Right lobe of liver (tissue), 6 donors: Measurements from ENCODE around the gene PNPLA4. TPM values are rescaled to one million over a fixed set of nuclear protein-coding genes. Genes with fewer than 3 reads are reported as not detected.
A peak's percentile ranks its signal among the peaks of the same experiment; 100 is the strongest.

Source experiments
- ATAC-seq, 4 donors: fragments of 200-7000 bp; cut with Tn5 transposase; one replicate each; pipeline ENCODE4 v1.9.1; 2020; ENCODE audit warnings: mild to moderate bottlenecking in 4 of 4, moderate library complexity in 4 of 4
- DNase-seq, 3 donors: peaks; one replicate each; pipeline ENCODE4 v3.0.0-alpha.2; 2020
- H3K27ac ChIP-seq, 3 donors: fragments of 200-600 bp; one replicate each; pipeline ENCODE4 v1.8.0; 2022
- H3K27me3 ChIP-seq, 2 donors: fragments of 200-600 bp; one replicate each; pipeline ENCODE4 v1.8.0; 2022
- H3K36me3 ChIP-seq, 4 donors: fragments of 200-600 bp; sonication (generic) in 1 of 4; one replicate each; pipeline versions ENCODE4 v1.5.1 to v1.8.0; 2017 to 2022; ENCODE audit warnings: control low read depth in 1 of 4
- H3K4me1 ChIP-seq, 4 donors: fragments of 200-600 bp; sonication (generic) in 1 of 4; one replicate each; pipeline versions ENCODE4 v1.5.1 to v1.8.0; 2017 to 2022; ENCODE audit warnings: control low read depth in 1 of 4
- H3K4me3 ChIP-seq, 3 donors: fragments of 200-600 bp; one replicate each; pipeline ENCODE4 v1.8.0; 2022
- H3K9me3 ChIP-seq, 4 donors: fragments of 200-600 bp; sonication (generic) in 1 of 4; one replicate each; pipeline versions ENCODE4 v1.5.1 to v1.8.0; 2017 to 2022; ENCODE audit warnings: control low read depth in 1 of 4
- POLR2A ChIP-seq: fragments of 450-650 bp; IDR thresholded peaks from one replicate; pipeline ENCODE4 v1.6.1; 2017; ENCODE audit warnings: antibody characterized with exemption, mild to moderate bottlenecking
- WGBS: methylation state at CpG from one replicate; pipeline ENCODE4 v1.1.6; 2018; ENCODE audit warnings: low coverage, low lambda C conversion rate; ENCODE audit not compliant: insufficient coverage; ENCODE audit errors: missing lambda C conversion rate; 5-methylcytosine and 5-hydroxymethylcytosine counted together
- intact Hi-C, 2 donors: fragments of 100-400 bp; cut with DNase I; formaldehyde crosslinking; loops; one replicate each; pipeline versions ENCODE4 v1.11.2 to v1.14.1; 2022
- total RNA-seq, 6 experiments: library from RNA; depleted of rRNA in 2 of 6; stranded (reverse); fragments of >200 nt in 2 of 6; fragmentation: NEBNext Ultra II Directional in 3 of 6; extraction: Animal tissue kit (Norgen Biotek cat#: 25700) in 3 of 6; gene quantifications; one replicate each; pipeline versions ENCODE4 v1.1.0 to v1.2.4, GENCODE V29; 2016 to 2023
- TF ChIP-seq, protein P1 (sequence below), 4 donors: fragments of 200-600 bp in 3 of 4; fragments of 450-650 bp in 1 of 4; IDR thresholded peaks; one replicate each; pipeline versions ENCODE4 v1.5.1 to v1.8.0; 2016 to 2022; ENCODE audit warnings: antibody characterized with exemption in 4 of 4, mild to moderate bottlenecking in 2 of 4
- donor health status: DM: no; HTN: yes; CAD: no.
- donor health status: DM: no; HTN: no; CAD: no.
- donor health status: DM: no; HTN: no; CAD: no.
- donor health status: DM: no; HTN: yes; CAD: no.
- donor health status: DM: no; HTN: yes; CAD: no.

PNPLA4 gene
- total RNA-seq, 6 experiments from 2014 or later = 14.4 to 48.7 (median 26.2) TPM

DNA sequence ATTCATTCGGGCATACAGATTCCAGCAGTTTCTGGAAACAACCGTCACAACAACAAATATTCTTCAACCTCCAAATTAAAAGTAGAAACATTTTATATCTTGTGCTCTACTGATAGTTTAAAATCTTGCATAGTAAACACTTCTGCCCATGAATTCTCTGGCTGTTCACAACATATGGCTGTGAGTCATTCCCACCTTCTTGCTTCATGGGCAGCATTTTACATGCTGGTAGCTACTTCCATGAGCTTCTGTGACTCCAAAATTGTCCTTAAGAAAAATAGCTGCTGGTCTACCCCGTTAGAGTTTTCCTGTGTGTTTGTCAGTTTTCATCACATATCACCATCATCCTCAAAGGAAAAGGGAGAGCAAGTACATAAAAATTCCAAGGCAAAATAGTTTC, 22.7 kb downstream of the PNPLA4 start:
- WGBS = 80% methylated on average over 3 of the region's 3 CpGs
- DNase-seq = no peak
- TF ChIP-seq, protein P1, sequence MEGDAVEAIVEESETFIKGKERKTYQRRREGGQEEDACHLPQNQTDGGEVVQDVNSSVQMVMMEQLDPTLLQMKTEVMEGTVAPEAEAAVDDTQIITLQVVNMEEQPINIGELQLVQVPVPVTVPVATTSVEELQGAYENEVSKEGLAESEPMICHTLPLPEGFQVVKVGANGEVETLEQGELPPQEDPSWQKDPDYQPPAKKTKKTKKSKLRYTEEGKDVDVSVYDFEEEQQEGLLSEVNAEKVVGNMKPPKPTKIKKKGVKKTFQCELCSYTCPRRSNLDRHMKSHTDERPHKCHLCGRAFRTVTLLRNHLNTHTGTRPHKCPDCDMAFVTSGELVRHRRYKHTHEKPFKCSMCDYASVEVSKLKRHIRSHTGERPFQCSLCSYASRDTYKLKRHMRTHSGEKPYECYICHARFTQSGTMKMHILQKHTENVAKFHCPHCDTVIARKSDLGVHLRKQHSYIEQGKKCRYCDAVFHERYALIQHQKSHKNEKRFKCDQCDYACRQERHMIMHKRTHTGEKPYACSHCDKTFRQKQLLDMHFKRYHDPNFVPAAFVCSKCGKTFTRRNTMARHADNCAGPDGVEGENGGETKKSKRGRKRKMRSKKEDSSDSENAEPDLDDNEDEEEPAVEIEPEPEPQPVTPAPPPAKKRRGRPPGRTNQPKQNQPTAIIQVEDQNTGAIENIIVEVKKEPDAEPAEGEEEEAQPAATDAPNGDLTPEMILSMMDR (IDR thresholded peaks at IDR 0.05) = no peak
- TF ChIP-seq POLR2A = no peak
- ATAC-seq = no peak
- Histone ChIP-seq H3K27me3 (no peaks in the 10 kb centered on the region), H3K27ac (no peak overlapping the region), H3K4me1 (no peaks in the 10 kb centered on the region), H3K4me3 (no peak overlapping the region), H3K9me3 (no peaks in the 10 kb centered on the region), H3K36me3 (peaks cover 0 to 26% (median 7%) of the 10 kb centered on the region in 4 donors)
- intact Hi-C loops = no loop called here

DNA sequence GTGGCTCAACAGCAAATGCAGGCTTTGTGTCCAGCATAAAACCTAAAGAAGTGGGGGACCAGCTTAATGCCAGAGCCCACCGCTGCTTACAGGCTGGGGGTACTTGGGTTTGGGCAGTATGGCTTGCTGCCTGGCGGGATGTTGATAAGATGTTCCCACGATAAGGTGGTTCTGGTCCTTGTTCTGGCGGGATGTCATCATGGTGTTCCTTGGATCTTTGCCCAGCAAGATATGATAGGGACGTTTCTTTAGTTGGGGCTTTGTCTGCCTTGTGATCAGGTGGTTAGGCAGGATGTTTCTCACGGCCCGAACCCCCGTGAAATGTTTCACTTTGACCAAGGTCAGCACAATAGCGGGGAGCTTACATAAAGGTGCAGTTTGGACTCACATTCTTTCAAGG, 35.3 kb downstream of the PNPLA4 start:
- Histone ChIP-seq H3K27me3 (no peaks in the 10 kb centered on the region), H3K4me3 (no peak overlapping the region), H3K4me1 (no peaks in the 10 kb centered on the region), H3K9me3 (no peaks in the 10 kb centered on the region), H3K36me3 (no peaks in the 10 kb centered on the region), H3K27ac (no peak overlapping the region)
- WGBS = 31% methylated on average over 8 of the region's 9 CpGs
- no peak for TF ChIP-seq POLR2A
- TF ChIP-seq, protein P1 (IDR thresholded peaks at IDR 0.05) = no peak
- peak in 3 of 4 donors; percentile 17 to 46 (median 45) for ATAC-seq
- peak in 1 of 3 donors; percentile 35 for DNase-seq
- intact Hi-C loops = no loop called here

DNA sequence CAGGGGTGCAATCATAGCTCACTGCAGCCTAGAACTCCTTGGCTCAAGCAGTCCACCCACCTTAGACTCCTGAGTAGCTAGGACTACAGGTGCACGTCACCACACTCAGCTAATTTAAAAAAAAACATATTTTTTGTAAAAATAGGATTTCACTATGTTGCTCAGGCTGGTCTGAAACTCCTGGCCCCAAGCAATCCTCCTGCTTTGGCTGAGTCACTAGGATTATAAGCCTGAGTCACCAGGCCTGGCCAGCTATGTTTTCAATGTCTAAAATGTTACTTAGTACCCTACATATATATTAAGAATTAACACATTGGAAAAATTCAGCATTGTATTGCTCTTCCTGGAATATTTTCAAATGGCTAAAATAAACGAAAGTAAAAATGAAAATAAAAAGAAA, 37.5 kb downstream of the PNPLA4 start:
- Histone ChIP-seq H3K9me3 (no peaks in the 10 kb centered on the region), H3K36me3 (no peaks in the 10 kb centered on the region), H3K4me3 (no peak overlapping the region), H3K4me1 (no peaks in the 10 kb centered on the region), H3K27ac (no peak overlapping the region), H3K27me3 (no peaks in the 10 kb centered on the region)
- DNase-seq = no peak
- TF ChIP-seq POLR2A = no peak
- TF ChIP-seq, protein P1 (IDR thresholded peaks at IDR 0.05) = no peak
- no peak for ATAC-seq
- intact Hi-C loops = no loop called here
- 60% methylated on average over 2 of the region's 2 CpGs for WGBS

DNA sequence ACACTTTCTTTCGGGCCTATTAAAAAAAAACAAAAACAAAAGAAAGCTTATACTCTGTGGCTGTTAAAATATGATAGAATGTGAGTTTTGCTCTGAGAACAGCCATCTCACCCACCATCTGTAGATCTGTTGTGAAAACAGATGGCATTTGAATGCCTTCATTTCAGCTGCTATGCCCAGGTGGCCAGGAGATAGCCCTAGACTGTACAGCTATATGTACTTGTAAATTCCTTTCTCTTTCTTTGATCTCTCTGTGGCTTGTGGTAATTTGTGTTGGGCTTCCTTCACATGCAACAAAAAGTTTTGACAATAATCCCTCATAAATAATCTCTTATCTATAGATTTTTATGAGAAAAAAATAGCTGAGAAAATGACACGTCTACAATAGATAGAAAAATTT, 38.1 kb downstream of the PNPLA4 start:
- WGBS = 72% methylated on average over 2 of the region's 2 CpGs
- DNase-seq (no peak), ATAC-seq (no peak)
- no peaks in the 10 kb centered on the region for H3K36me3 ChIP-seq
- no peaks in the 10 kb centered on the region for H3K9me3 ChIP-seq
- H3K4me1 ChIP-seq = no peaks in the 10 kb centered on the region
- intact Hi-C loops = no loop called here
- no peaks in the 10 kb centered on the region for H3K27me3 ChIP-seq
- H3K4me3 ChIP-seq = no peak overlapping the region
- TF ChIP-seq, protein P1 (IDR thresholded peaks at IDR 0.05) = no peak
- TF ChIP-seq POLR2A = no peak
- H3K27ac ChIP-seq = no peak overlapping the region

DNA sequence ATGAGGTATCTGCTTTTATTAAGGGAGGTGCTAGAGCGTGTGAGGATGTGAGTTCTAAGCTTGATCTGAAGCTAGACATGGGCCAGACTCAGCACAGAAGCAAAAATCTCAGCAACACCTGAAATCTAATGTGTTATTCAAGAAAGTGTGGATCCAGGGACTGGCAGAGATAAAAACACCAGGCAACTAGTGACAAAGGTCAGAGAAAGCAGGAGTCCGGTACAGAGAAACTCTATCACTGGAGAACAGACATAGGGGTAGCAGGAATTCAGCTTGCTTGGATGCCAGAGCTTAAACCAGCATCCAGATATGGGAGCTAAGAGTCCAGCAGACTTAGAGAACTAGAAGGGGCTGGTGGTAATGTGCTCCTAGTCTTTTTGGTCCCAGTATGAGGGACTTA, 50.3 kb downstream of the PNPLA4 start:
- TF ChIP-seq POLR2A = no peak
- TF ChIP-seq, protein P1 (IDR thresholded peaks at IDR 0.05) = no peak
- Histone ChIP-seq H3K36me3 (no peaks in the 10 kb centered on the region), H3K4me1 (no peaks in the 10 kb centered on the region), H3K9me3 (no peaks in the 10 kb centered on the region), H3K27me3 (no peaks in the 10 kb centered on the region), H3K27ac (no peak overlapping the region), H3K4me3 (no peak overlapping the region)
- no peak for ATAC-seq
- DNase-seq = no peak
- 50% methylated on average over 2 of the region's 2 CpGs for WGBS
- intact Hi-C loops = no loop called here
